COLO668 (cell line): Measurements from ENCODE around the gene FAM111A.

Source experiments
- DNase-seq: peaks from one replicate; lab custom pipeline; 2025; ENCODE audit not compliant: unreplicated experiment; lab: John Stamatoyannopoulos, UW

The FAM111A gene

GRCh38 chr11:59141673-59142460 lies 789 bp upstream of the FAM111A start:
- no peak for DNase-seq

GRCh38 chr11:59144096-59144495 lies 1.4 kb downstream of the FAM111A start:
- no peak for DNase-seq

GRCh38 chr11:59144579-59145345 lies 2.1 kb downstream of the FAM111A start:
- peak; percentile 89 for DNase-seq

DNA sequence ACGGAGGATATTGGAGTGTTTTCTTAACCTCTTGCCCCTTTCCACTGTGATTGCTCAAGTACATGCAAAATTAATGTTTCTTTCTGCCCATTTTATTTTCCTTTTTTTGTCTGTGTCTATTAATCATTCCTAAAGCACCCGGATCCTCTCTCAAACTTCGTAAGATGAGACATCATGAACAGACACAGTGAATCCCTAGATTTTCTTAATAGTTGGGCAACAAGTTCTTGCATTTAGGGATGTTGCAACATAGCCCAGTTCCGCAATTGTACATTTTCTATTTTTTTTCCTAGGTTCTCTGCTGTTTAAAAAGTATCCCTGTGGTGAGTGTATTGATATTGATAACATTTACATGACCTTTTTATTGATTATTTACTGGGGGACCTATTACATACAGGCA lies 2.9 kb downstream of the FAM111A start:
- no peak for DNase-seq

- DNase-seq: no peak
Measured at GRCh38 chr11:59151761-59152160, 9.1 kb downstream of the FAM111A start.

DNA sequence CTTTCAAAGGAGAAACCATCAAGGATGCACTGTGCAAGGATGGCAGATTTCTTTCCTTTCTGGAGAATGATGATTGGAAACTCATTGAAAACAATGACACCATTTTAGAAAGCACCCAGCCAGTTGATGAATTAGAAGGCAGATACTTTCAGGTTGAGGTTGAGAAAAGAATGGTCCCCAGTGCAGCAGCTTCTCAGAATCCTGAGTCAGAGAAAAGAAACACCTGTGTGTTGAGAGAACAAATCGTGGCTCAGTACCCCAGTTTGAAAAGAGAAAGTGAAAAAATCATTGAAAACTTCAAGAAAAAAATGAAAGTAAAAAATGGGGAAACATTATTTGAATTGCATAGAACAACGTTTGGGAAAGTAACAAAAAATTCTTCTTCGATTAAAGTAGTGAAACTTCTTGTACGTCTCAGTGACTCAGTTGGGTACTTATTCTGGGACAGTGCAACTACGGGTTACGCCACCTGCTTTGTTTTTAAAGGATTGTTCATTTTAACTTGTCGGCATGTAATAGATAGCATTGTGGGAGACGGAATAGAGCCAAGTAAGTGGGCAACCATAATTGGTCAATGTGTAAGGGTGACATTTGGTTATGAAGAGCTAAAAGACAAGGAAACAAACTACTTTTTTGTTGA lies 9.8 kb downstream of the FAM111A start:
- DNase-seq: no peak

DNA sequence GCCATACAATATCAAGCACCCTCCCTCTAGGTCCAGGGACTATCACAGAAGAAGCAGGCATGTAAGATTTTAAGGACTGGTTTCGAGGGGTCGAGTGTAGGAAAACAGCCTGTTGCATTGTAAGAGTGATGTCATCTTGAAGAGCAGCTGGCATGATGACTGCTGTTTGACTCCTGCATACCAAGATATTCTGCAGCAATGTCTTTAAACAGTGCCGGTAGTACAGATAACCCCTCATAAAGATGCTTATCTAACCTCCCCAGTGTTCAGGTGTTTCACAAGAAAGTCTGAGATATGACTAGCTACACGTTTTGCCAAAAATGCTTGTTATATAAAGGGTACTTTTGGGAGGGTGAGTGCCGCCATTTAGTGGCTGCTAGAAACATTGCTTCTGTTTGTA lies 12.0 kb downstream of the FAM111A start:
- DNase-seq: no peak

GRCh38 chr11:59157433-59157832 lies 14.8 kb downstream of the FAM111A start:
- DNase-seq: no peak

DNA sequence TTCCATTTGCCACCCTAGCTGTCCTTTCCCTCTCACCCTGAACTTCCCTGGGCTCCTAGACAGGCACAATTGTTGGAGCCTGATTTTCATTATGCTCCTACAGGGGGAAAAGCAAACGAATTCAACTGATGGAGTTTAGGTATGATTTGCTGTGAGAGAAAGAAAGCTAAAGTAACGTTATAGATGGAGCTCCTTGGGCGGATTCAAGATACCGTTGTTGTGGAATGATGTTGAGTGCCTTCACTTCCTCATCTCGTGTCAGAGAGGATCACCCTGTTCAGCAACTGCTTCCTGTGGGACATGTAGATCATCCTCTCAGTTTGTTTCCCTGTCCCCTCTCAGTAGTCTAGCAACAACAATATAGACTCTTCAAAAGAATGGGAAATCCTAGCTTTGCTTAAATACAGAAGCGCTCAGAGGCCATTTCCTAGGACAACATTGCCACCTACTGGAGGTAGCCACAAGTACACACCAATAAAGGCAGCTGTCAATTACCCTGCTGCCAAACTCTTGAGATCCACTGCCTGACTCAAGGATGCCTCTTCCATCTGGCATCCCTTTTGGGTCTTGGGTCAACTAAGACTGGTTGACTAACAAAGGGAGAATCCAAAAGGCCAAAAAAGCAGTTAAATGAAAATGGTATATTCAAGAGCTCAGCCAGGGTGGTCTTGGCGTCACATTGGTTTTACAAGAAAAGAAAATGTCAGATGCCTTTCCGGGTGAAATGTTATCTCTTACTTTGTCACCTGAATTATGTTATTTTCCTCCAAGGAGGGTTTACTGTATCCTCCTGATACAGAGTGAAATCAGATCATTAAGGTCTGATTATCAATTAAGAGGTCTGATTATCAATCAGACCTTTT lies 15.8 kb downstream of the FAM111A start:
- DNase-seq: peak; percentile 51

DNA sequence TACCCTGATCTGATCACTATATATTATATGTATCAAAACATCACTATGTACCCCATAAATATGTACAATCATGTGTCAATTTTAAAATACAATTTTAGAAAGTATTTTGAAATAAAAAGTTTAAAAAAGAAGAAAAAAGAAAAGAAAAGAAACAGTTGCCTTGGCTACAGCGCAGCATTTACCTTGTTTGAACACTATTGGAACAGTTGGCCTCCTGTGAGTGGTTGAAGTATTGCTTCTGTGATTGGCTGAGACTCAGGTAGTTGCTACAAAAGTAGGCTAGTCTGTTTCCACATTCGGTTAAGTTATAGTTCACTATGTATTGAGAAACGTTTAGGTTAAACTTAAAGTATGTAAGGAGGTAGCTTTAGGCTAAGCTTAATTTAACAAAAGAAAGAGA lies 21.4 kb downstream of the FAM111A start:
- no peak for DNase-seq

GRCh38 chr11:59171508-59172322 lies 29.1 kb downstream of the FAM111A start, which contains the start of gene DTX4:
Gene DTX4, plus strand, starts transcription at chr11:59172132. Its CDS starts 464 bp downstream, at chr11:59172596.
- peak; percentile 91 for DNase-seq

DNA sequence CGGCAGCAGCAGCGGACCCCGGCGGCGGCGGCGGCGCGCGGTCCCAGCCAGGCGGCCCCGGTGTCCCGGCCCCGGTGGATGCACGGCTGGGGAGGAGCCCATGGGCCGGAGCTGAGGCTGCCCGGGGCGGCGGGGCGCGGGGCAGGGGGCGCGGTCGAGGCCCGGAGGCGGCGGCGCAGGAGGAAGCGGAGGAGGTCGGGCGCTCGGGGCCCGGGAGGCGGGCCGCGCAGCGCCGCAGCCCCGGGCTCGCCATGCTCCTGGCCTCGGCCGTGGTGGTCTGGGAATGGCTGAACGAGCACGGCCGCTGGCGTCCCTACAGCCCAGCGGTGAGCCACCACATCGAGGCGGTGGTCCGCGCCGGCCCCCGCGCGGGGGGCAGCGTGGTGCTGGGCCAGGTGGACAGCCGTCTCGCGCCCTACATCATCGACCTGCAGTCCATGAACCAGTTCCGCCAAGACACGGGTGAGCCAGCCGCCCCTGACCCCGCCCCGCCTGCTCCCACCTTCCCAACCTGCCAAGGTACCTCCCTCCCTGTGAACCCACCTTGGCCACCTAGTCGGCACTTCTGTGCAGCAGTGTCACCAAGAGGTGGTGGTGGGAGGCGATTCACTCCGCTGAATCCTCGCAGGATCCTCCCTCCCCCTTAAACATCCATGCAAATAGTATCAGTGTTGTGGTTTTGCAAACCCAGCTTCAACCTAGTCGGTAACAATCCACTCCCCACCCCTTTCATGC lies 29.9 kb downstream of the FAM111A start:
- peak; percentile 41 for DNase-seq

GRCh38 chr11:59173080-59173963 lies 30.7 kb downstream of the FAM111A start:
- no peak for DNase-seq

DNA sequence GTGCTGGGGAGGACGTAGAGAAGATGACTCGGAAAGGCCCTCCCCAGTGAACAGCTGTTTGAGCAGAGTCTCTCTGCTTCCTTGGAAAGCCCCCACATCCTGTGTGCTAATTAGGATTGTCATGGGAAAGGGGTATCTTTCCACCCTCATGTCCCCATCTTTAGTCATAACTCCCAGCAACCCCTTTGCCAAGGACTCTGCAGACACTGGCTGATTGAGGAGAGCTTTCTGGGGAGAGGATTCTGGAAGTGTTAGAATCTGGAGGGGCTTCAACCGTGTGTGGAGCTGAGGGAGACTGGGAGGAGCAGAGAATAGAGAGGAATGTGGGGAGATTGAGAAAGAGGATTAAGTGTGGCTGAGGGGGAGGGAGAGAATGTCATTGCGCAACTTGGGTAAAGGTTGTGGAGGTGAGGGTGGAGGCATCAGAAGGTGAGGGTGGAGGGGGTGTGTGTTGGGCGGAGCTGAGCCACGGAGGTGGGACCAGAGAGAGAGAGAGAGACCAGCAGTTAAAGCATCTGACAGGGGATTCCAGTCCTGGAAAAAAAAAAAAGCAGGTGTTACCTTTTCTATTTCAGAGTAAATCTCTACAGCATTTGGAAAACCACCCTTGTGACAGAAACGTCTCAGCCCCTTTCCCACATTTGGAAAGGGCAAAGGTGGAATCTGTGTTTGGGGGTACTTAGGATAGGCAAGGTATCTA lies 31.5 kb downstream of the FAM111A start:
- no peak for DNase-seq

GRCh38 chr11:59174664-59175033 lies 32.0 kb downstream of the FAM111A start:
- DNase-seq: no peak

DNA sequence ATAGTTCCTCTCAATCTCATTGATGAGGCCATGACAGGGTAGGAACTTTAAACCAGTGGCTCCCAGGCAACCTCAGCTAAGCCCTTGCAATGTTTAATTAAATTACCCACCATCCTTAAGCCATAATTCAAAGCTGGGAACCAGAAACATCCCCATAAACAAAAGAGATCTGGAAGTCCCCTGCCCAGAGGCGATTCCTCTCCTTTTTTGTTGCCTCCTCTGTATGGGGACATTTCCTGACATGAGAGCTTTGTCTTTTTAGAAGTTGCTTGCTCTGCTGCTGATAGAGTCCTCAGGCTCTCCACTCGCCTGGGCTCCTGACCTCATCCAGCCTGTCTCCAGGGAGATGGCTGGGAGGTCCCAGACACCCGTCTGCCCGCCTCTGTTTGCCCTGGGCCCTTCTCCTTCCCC lies 32.4 kb downstream of the FAM111A start:
- no peak for DNase-seq

GRCh38 chr11:59176330-59176729 lies 33.7 kb downstream of the FAM111A start:
- DNase-seq: no peak

DNA sequence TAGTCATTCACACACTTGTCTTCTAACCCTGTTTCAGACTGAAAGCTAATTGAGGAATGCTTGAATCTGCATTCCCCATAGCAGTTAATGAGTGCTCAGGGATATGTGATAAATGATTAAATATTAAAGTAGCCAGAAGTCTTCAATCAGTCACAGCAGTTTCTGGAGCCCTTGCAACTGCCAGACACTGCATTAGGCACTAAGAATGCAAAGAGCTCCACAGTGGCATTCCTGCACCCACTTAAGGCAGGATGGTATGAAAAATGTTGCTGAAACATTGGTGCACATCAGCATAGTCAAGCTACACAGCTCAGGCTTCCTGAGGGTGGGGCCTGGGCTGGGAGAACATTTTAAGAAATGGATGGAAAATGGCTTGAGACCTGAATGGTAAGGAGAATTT lies 35.7 kb downstream of the FAM111A start:
- DNase-seq: no peak
